A673 (cell line): ENCODE data around the gene EIF1AD.

Experiments used
- EZH2 ChIP-seq: fragments of 200-600 bp; sonication (generic); IDR thresholded peaks from 2 replicates; pipeline ENCODE4 v1.6.1; 2017; ENCODE audit warnings: borderline replicate concordance, low read depth, mild to moderate bottlenecking, mixed read lengths, antibody characterized with exemption, low read length; ENCODE audit not compliant: poor library complexity, severe bottlenecking
- TF ChIP-seq, protein P1 (sequence below): fragments of 300-800, 200-600 bp; sonication (generic); conservative IDR thresholded peaks from 2 replicates; pipeline ENCODE4 v1.5.1; 2017; ENCODE audit warnings: low read depth, mild to moderate bottlenecking, antibody characterized with exemption, low read length, moderate library complexity, mixed read lengths

DNA sequence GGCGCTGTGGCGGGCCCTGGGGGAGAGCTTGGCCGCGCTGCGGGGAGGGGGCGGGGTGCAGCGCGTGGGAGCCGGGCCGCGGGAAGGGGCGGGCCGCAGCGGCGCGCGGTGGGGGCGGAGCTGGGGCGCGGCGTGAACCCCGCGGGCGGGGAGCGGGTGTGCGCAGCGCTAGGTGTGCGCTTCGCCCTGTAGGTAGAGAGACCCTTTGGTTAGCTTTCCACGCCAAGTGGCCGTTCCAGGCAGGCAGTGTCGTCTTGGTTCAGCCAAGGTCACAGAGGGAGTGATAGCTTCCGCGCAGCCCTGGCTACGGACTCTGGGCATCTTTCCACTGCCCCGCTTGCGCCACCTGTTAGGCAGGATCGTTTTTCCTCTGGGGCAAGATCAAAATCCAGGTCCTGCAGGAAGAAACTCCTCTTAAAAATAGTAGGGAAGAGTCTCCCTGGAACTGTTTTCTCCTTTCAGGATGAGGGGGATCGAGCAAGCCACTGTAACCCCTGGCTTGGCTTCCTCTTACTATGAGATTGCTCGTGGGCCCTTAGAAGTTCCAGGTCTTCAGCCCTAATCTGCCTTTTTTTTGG is 780 bp upstream of the EIF1AD start:
- no peak for TF ChIP-seq EZH2
- TF ChIP-seq, protein P1, sequence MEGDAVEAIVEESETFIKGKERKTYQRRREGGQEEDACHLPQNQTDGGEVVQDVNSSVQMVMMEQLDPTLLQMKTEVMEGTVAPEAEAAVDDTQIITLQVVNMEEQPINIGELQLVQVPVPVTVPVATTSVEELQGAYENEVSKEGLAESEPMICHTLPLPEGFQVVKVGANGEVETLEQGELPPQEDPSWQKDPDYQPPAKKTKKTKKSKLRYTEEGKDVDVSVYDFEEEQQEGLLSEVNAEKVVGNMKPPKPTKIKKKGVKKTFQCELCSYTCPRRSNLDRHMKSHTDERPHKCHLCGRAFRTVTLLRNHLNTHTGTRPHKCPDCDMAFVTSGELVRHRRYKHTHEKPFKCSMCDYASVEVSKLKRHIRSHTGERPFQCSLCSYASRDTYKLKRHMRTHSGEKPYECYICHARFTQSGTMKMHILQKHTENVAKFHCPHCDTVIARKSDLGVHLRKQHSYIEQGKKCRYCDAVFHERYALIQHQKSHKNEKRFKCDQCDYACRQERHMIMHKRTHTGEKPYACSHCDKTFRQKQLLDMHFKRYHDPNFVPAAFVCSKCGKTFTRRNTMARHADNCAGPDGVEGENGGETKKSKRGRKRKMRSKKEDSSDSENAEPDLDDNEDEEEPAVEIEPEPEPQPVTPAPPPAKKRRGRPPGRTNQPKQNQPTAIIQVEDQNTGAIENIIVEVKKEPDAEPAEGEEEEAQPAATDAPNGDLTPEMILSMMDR = no peak
